CD14-positive monocyte (primary cell): ENCODE data around the gene ZNF467. TPM values are rescaled to one million over a fixed set of nuclear protein-coding genes. Genes with fewer than 3 reads are reported as not detected.

Source experiments
- DNase-seq, 3 donors: peaks; one replicate each; pipeline ENCODE4 v3.0.0-alpha.2; 2011 to 2022
- H2AFZ ChIP-seq: 2 replicates; pipeline ENCODE4 v1.6.0; 2012; ENCODE audit warnings: mild to moderate bottlenecking, low read depth, low read length, inconsistent platforms; ENCODE audit not compliant: insufficient read depth, poor library complexity, severe bottlenecking
- H3K27ac ChIP-seq, 2 donors: 1 replicate in 1 of 2; 2 replicates in 1 of 2; pipeline ENCODE4 v1.5.1; 2012 to 2013; ENCODE audit warnings: low read length in 2 of 2, control low read depth in 1 of 2, inconsistent platforms in 1 of 2, low read depth in 1 of 2, mild to moderate bottlenecking in 1 of 2
- H3K27me3 ChIP-seq, 2 donors: one replicate each; pipeline versions ENCODE4 v1.6.0 to v1.6.1; 2011 to 2013; ENCODE audit warnings: low read length in 2 of 2; ENCODE audit not compliant: control insufficient read depth in 2 of 2, insufficient read depth in 2 of 2
- H3K36me3 ChIP-seq, 2 donors: replicated peaks in 1 of 2; 1 replicate in 1 of 2; 2 replicates in 1 of 2; pipeline versions ENCODE4 v1.5.1 to v1.6.1; 2012 to 2013; ENCODE audit warnings: low read length in 2 of 2, control low read depth in 1 of 2, inconsistent platforms in 1 of 2, mild to moderate bottlenecking in 1 of 2; ENCODE audit not compliant: insufficient read depth in 2 of 2, control insufficient read depth in 1 of 2
- H3K4me1 ChIP-seq, 2 donors: 1 replicate in 1 of 2; 2 replicates in 1 of 2; pipeline versions ENCODE4 v1.5.1 to v1.6.1; 2012 to 2013; ENCODE audit warnings: low read length in 2 of 2, control low read depth in 1 of 2, inconsistent platforms in 1 of 2, mild to moderate bottlenecking in 1 of 2, moderate library complexity in 1 of 2; ENCODE audit not compliant: insufficient read depth in 2 of 2, control insufficient read depth in 1 of 2
- H3K4me2 ChIP-seq: replicated peaks from 2 replicates; pipeline ENCODE3; 2012; ENCODE audit warnings: low read length, moderate library complexity, mild to moderate bottlenecking; ENCODE audit not compliant: poor library complexity, severe bottlenecking; ENCODE audit errors: extremely low read depth
- H3K4me3 ChIP-seq, 3 experiments: fragments of 200-600 bp in 1 of 3; sonication (generic) in 1 of 3; replicated peaks in 1 of 3; 1 replicate in 2 of 3; 2 replicates in 1 of 3; pipeline ENCODE4 v1.5.1; 2011 to 2013; ENCODE audit warnings: low read length in 3 of 3, mild to moderate bottlenecking in 3 of 3, control low read depth in 2 of 3, low read depth in 2 of 3, inconsistent platforms in 1 of 3, moderate library complexity in 1 of 3
- H3K79me2 ChIP-seq: 2 replicates; pipeline ENCODE4 v1.6.0; 2012; ENCODE audit warnings: mild to moderate bottlenecking, control low read depth, inconsistent platforms, low read length, moderate library complexity; ENCODE audit not compliant: insufficient read depth
- H3K9ac ChIP-seq: 2 replicates; pipeline ENCODE4 v1.6.0; 2017; ENCODE audit warnings: low read length, mild to moderate bottlenecking; ENCODE audit not compliant: insufficient read depth, poor library complexity, severe bottlenecking
- H3K9me3 ChIP-seq, 2 donors: replicated peaks in 1 of 2; 1 replicate in 1 of 2; 2 replicates in 1 of 2; pipeline versions ENCODE4 v1.5.1 to v1.6.1; 2012 to 2013; ENCODE audit warnings: low read length in 2 of 2, control low read depth in 1 of 2; ENCODE audit not compliant: control insufficient read depth in 1 of 2, insufficient read depth in 1 of 2
- H4K20me1 ChIP-seq: 2 replicates; pipeline ENCODE4 v1.6.0; 2012; ENCODE audit warnings: mild to moderate bottlenecking, low read length, control low read depth, moderate library complexity; ENCODE audit not compliant: insufficient read depth
- H3K27ac Mint-ChIP-seq, 7 donors: one replicate each; pipeline ENCODE4 v1.8.0; 2020; ENCODE audit warnings: mild to moderate bottlenecking in 7 of 7, mixed read lengths in 7 of 7, moderate library complexity in 6 of 7, inconsistent platforms in 2 of 7
- H3K27me3 Mint-ChIP-seq, 3 donors: one replicate each; pipeline ENCODE4 v1.8.0; 2021 to 2022; ENCODE audit warnings: low read depth in 3 of 3, mild to moderate bottlenecking in 3 of 3, mixed read lengths in 3 of 3, moderate library complexity in 3 of 3, inconsistent platforms in 1 of 3
- H3K36me3 Mint-ChIP-seq, 2 donors: one replicate each; pipeline ENCODE4 v1.8.0; 2020; ENCODE audit warnings: mixed read lengths in 2 of 2, inconsistent platforms in 1 of 2, mild to moderate bottlenecking in 1 of 2
- H3K4me1 Mint-ChIP-seq: one replicate; pipeline ENCODE4 v1.8.0; 2020; ENCODE audit warnings: mild to moderate bottlenecking, mixed read lengths
- H3K4me3 Mint-ChIP-seq, 2 donors: one replicate each; pipeline ENCODE4 v1.8.0; 2020; ENCODE audit warnings: mild to moderate bottlenecking in 2 of 2, mixed read lengths in 2 of 2, moderate library complexity in 1 of 2
- H3K9me3 Mint-ChIP-seq, 7 donors: one replicate each; pipeline ENCODE4 v1.8.0; 2020 to 2022; ENCODE audit warnings: mixed read lengths in 7 of 7, mild to moderate bottlenecking in 6 of 7, moderate library complexity in 6 of 7, inconsistent platforms in 2 of 7
- WGBS: methylation state at CpG from one replicate; pipeline ENCODE4 v1.1.5; 2013; ENCODE audit warnings: missing lambda C conversion rate; ENCODE audit not compliant: insufficient coverage; 5-methylcytosine and 5-hydroxymethylcytosine counted together
- intact Hi-C, 2 donors: fragments of 100-400 bp; cut with micrococcal nuclease; formaldehyde crosslinking; loops; one replicate each; pipeline versions ENCODE4 v1.15.0 to v1.15.1; 2023
- polyA plus RNA-seq, 3 donors: library from polyadenylated mRNA; depleted of rRNA in 1 of 3; unstranded in 2 of 3; stranded (reverse) in 1 of 3; fragments of 300-500 nt in 2 of 3; fragments of >200 nt in 1 of 3; fragmentation: Illumina TruSeq in 2 of 3; gene quantifications; 1 replicate in 2 of 3; 2 replicates in 1 of 3; pipeline ENCODE4 v1.2.3, GENCODE V29; 2012 to 2021
- TF ChIP-seq, protein P1 (sequence below): fragments of 200-600 bp; IDR thresholded peaks from one replicate; pipeline ENCODE4 v1.8.0; 2022; ENCODE audit warnings: antibody characterized with exemption, mild to moderate bottlenecking

ZNF467 gene
- polyA plus RNA-seq, 3 donors: 43.4 to 100 (median 52.8) TPM

DNA sequence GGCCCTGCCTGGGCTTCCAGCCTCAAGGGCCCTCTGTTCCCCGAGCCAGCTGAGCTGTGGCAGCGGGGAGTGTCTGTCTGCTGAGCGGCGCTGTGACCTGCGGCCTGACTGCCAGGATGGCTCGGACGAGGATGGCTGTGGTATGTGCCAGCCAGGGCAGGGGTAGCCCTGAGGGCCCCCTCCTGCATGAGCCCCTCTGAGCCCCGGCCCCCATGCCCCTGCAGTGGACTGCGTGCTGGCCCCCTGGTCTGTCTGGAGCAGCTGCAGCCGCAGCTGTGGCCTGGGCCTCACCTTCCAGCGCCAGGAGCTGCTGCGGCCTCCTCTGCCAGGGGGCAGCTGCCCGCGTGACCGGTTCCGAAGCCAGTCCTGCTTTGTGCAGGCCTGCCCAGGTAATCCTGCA lies 28.4 kb upstream of the ZNF467 start:
- Mint-ChIP-seq H3K27ac (no peak overlapping the region), H3K9me3 (no peaks in the 10 kb centered on the region), H3K27me3 (peaks cover 0 to 3% (median 3%) of the 10 kb centered on the region in 3 donors), H3K36me3 (no peaks in the 10 kb centered on the region), H3K4me3 (no peak overlapping the region), H3K4me1 (no peaks in the 10 kb centered on the region)
- TF ChIP-seq, protein P1, sequence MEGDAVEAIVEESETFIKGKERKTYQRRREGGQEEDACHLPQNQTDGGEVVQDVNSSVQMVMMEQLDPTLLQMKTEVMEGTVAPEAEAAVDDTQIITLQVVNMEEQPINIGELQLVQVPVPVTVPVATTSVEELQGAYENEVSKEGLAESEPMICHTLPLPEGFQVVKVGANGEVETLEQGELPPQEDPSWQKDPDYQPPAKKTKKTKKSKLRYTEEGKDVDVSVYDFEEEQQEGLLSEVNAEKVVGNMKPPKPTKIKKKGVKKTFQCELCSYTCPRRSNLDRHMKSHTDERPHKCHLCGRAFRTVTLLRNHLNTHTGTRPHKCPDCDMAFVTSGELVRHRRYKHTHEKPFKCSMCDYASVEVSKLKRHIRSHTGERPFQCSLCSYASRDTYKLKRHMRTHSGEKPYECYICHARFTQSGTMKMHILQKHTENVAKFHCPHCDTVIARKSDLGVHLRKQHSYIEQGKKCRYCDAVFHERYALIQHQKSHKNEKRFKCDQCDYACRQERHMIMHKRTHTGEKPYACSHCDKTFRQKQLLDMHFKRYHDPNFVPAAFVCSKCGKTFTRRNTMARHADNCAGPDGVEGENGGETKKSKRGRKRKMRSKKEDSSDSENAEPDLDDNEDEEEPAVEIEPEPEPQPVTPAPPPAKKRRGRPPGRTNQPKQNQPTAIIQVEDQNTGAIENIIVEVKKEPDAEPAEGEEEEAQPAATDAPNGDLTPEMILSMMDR: no peak
- no peak overlapping the region for H3K4me2 ChIP-seq
- DNase-seq: no peak
- no peaks in the 10 kb centered on the region for H3K27me3 ChIP-seq
- H3K27ac ChIP-seq: no peak overlapping the region
- intact Hi-C loops: no loop called here
- no peaks in the 10 kb centered on the region for H4K20me1 ChIP-seq
- no peaks in the 10 kb centered on the region for H3K9me3 ChIP-seq
- no peak overlapping the region for H2AFZ ChIP-seq
- WGBS: 96% methylated on average over 12 of the region's 16 CpGs
- H3K36me3 ChIP-seq: no peaks in the 10 kb centered on the region
- H3K4me1 ChIP-seq: no peaks in the 10 kb centered on the region
- no peak overlapping the region for H3K4me3 ChIP-seq
- H3K79me2 ChIP-seq: no peaks in the 10 kb centered on the region
- H3K9ac ChIP-seq: no peak overlapping the region

DNA sequence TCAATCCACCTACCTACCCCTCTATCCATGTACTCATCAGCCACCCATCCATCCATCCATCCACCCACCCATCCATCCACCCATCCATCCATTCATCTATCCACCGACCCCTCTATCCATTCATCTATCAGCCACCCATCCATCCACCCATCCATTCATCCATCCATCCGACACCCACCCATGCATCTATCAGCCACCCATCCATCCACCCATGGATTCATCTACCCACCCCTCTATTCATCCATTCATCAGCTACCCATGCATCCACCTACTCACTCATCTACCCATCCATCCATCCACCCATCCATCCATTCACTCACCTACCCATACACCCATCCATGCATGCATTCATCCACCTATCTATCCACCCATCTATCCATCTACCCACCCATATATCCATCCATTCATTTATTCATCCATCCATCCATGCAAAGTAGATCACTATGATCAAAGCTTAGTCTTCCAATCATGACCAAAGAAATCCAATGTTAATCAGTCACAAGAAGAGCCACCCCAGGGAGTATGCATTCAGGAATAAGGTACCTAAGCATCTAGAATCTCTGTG lies 27.7 kb upstream of the ZNF467 start:
- Histone ChIP-seq H3K27me3 (no peaks in the 10 kb centered on the region), H3K27ac (no peak overlapping the region), H3K79me2 (no peaks in the 10 kb centered on the region), H3K9ac (no peak overlapping the region), H3K4me3 (no peak overlapping the region), H3K4me2 (no peak overlapping the region), H3K4me1 (no peaks in the 10 kb centered on the region), H4K20me1 (no peaks in the 10 kb centered on the region), H3K9me3 (no peaks in the 10 kb centered on the region), H3K36me3 (no peaks in the 10 kb centered on the region), H2AFZ (no peak overlapping the region)
- 96% methylated on average over 2 of the region's 2 CpGs for WGBS
- H3K27me3 Mint-ChIP-seq: peaks cover 0 to 3% (median 3%) of the 10 kb centered on the region in 3 donors
- intact Hi-C loops: no loop called here
- no peak overlapping the region for H3K27ac Mint-ChIP-seq
- no peak for DNase-seq
- H3K4me3 Mint-ChIP-seq: no peak overlapping the region
- TF ChIP-seq, protein P1: no peak
- H3K36me3 Mint-ChIP-seq: no peaks in the 10 kb centered on the region
- H3K4me1 Mint-ChIP-seq: no peaks in the 10 kb centered on the region
- no peaks in the 10 kb centered on the region for H3K9me3 Mint-ChIP-seq
